NB4 (cell line): ENCODE results near the gene RPS6KA2.

ENCODE experiments used
- DNase-seq: peaks from one replicate; pipeline ENCODE4 v3.0.0; 2010; ENCODE audit warnings: low read depth
- H3K4me3 ChIP-seq: one replicate; pipeline ENCODE4 v1.5.1; 2011; ENCODE audit warnings: mild to moderate bottlenecking, low read depth, low read length, moderate library complexity
- CTCF ChIP-seq: IDR thresholded peaks from one replicate; pipeline ENCODE4 v1.5.1; 2012; ENCODE audit warnings: low read depth, low read length
- MAX ChIP-seq: IDR thresholded peaks from 2 replicates; pipeline ENCODE4 v1.6.1; 2011; ENCODE audit warnings: low read depth, low read length
- MYC ChIP-seq: IDR thresholded peaks from 2 replicates; pipeline ENCODE4 v1.6.1; 2011; ENCODE audit warnings: low read depth, low read length
- POLR2A ChIP-seq: IDR thresholded peaks from 2 replicates; pipeline ENCODE4 v1.6.1; 2011; ENCODE audit warnings: mild to moderate bottlenecking; ENCODE audit not compliant: insufficient read length; ENCODE audit errors: extremely low read depth

Gene RPS6KA2

GRCh38 chr6:166412156-166412910 lies 214.7 kb downstream of the RPS6KA2 start:
- no peak for TF ChIP-seq CTCF
- TF ChIP-seq POLR2A = no peak
- no peak for TF ChIP-seq MYC
- no peak for TF ChIP-seq MAX
- H3K4me3 ChIP-seq = no peak overlapping the region
- DNase-seq = no peak

- no peak for DNase-seq
- no peak for TF ChIP-seq MAX
- no peak for TF ChIP-seq POLR2A
- TF ChIP-seq MYC = no peak
- TF ChIP-seq CTCF = no peak
- H3K4me3 ChIP-seq = no peak overlapping the region
Measured at GRCh38 chr6:166411721-166412151, 215.3 kb downstream of the RPS6KA2 start.

GRCh38 chr6:166411271-166411670 lies 215.8 kb downstream of the RPS6KA2 start:
- TF ChIP-seq MAX (no peak), POLR2A (no peak), MYC (no peak), CTCF (no peak)
- DNase-seq = no peak
- H3K4me3 ChIP-seq = no peak overlapping the region

- TF ChIP-seq POLR2A (no peak), CTCF (no peak), MAX (no peak), MYC (no peak)
- H3K4me3 ChIP-seq = no peak overlapping the region
- DNase-seq = no peak
Measured at GRCh38 chr6:166410426-166410935, 216.6 kb downstream of the RPS6KA2 start.

GRCh38 chr6:166408936-166409755 lies 217.9 kb downstream of the RPS6KA2 start:
- no peak overlapping the region for H3K4me3 ChIP-seq
- TF ChIP-seq MAX (no peak), POLR2A (no peak), CTCF (no peak), MYC (no peak)
- DNase-seq = no peak
